NCI-H69 (cell line): ENCODE results near the gene OLFML2A.

Experiments
- DNase-seq: peaks from one replicate; lab custom pipeline; 2025; lab: John Stamatoyannopoulos, UW

The OLFML2A gene

GRCh38 chr9:124778575-124779367, 1.8 kb downstream of the OLFML2A start:
- DNase-seq: no peak

DNA sequence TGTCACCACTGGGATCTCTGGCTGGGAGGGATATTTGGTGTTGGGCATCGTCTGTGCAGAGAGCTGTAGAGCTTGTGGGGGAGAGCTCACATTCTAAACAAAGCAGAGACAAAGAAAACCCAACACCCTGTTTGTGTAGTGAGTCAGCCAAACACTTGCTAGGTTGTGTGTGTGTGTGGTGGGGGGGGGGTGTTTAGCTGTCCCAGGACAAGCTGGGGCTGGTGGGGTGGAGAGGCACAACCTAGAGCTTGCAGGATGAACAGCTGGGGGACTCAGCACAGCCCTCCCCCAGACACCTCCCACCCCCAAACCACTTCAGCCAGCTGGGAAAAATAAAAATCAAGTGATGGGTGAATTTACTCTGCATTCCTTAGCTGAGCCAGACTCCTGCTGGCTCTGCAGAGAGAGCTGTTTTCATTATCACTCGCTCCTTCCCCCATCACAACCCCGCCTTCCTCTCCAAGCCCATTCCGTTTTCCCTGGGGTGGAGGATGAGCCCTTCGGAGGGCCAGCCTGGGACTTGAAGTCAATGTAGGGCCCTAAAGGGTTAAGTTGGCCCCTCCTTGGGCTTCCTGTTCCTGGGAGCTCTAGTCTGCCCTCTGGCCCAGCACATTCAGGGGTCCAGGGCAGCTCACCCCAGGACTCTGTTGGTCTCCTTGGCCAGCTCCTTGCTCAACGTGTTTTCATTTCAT, 2.6 kb downstream of the OLFML2A start:
- DNase-seq: peak; percentile 38

DNA sequence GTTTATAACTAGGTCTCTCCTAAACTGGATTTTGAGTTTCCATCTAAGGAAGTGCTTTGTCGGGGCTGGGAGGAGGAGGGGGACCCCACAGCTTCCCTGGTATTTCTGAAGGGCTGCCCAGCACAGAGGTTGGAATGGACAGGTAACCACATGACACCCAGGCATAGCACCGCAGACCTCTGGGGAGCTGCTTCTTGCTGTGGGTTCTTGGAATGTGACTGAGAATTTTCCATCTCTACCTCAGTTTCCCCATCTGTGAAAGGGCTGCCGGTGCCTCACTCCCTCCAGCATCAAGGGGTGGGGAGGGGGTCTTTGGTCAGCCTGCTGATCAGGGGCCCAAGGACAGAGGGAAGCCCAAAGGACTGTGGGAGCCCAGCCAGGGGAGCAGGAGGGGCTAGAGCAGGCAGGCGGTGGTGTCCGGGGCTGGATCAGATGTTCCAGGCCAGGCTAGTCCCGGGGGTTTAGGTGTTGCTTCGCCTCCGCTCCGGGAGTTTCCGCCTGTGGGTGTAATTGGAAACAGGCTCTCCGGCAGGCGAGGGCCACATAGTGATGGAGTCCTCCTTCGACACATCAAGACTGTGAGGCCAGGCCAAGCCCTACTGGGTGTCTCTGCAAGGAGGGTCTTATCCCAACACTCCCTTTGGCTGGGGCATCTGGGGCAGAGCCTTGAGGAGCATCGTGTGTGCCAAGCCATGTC, 3.3 kb downstream of the OLFML2A start:
- DNase-seq: no peak

DNA sequence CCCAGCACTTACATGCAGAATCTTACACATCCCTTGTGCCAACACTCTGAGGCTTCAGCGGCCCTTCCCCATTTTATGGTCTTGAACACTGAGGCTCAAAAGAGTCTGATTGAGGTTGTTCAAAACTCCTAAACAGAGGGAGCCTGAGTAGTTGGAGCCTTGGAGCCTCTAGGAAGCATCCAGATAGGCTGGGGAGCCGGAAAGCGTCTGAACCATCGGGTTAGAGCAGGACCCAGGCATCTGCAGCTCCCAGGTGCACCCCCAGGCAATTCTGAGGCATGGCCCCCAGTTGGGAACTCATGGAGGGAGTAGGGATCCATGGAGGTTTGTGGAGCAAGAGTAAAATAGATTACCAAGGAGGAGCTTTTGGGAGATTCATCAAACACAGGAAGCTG, 3.8 kb downstream of the OLFML2A start:
- no peak for DNase-seq

GRCh38 chr9:124781967-124782660, 5.2 kb downstream of the OLFML2A start:
- DNase-seq: no peak

DNA sequence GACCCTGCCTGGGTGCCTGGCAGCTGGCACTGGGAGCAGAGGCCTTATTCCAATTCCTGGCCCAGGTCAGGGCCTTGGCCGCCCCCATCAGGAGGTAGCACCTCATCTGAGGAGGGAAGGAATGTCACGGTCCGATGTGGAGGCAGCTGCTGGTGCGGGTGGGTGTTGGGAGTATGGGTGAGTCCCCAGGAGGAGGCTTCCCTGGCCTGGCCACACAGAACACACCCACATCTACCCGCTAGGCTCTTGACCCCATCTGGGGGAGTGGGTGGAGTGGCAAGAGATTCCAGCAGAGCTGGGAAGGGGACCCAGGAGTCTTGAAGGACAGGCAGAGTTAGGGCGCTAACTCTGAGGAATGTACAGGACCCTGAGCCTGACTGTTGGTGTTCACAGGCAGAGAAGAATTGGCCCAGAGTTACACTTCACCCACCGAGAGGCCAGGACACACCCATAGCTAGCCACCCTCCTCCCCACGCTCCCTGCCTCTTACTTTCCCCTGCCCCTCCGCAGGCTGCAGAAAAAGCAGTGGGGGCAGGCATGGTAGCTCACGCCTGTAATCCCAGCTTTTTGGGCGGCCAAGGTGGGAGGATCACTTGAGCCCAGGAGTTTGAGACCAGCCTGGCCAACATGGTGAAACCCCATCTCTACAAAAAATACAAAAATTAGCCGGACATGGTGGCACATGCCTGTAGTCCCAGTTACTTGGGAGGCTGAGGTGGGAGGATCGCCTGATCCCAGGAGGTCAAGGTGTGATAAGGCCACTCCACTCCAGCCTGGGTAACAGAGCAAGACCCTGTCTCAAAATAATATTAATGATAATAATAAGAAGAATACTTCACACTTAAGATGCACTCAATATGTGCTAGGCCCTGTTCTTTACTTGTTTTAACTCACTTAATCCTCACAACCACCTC, 6.0 kb downstream of the OLFML2A start:
- no peak for DNase-seq

DNA sequence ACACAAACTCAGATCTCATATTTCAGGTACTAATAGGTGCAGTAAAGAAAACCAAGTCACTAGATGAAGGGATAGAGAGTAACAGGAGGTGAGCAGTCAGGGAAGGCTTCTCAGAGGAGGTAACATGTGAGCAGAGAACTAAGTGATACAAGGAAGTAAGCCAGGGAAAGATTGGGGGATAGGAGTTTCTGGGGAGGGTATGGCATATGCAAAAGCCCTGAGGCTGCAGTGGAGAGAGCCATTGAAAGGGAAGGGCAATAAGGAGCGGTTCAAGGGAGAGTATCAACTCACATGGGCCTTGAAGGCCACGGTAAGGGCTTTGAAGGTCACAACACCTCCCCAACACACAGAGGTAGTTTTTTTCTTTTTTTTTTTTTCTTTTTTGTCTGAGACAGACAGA, 6.9 kb downstream of the OLFML2A start:
- DNase-seq: peak; percentile 65

GRCh38 chr9:124784509-124784908, 7.6 kb downstream of the OLFML2A start:
- peak; percentile 58 for DNase-seq

DNA sequence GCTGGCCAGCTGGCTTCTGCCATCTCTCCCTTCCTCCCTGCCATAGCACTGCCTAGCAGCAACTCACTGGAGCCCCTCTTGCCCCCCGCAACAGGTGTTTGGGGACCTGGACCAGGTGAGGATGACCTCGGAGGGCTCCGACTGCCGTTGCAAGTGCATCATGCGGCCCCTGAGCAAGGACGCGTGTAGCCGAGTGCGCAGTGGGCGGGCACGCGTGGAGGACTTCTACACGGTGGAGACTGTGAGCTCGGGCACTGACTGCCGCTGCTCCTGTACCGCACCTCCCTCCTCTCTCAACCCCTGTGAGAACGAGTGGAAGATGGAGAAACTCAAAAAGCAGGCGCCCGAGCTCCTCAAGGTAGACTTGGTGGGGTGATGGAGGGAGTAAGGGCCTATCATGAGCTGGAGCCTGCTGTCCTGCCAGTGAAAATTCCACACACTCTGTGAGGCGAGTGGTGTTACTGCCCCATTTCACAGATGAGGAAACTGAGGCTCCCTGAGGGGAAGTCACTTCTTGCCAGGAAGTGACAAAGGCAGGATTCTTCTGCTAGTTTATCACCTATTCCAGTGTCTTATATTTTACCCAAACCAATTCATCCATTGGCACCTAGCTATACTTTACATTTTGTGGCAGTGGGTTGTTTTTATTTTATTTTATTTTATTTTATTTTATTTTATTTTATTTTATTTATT, 10.1 kb downstream of the OLFML2A start:
- no peak for DNase-seq

DNA sequence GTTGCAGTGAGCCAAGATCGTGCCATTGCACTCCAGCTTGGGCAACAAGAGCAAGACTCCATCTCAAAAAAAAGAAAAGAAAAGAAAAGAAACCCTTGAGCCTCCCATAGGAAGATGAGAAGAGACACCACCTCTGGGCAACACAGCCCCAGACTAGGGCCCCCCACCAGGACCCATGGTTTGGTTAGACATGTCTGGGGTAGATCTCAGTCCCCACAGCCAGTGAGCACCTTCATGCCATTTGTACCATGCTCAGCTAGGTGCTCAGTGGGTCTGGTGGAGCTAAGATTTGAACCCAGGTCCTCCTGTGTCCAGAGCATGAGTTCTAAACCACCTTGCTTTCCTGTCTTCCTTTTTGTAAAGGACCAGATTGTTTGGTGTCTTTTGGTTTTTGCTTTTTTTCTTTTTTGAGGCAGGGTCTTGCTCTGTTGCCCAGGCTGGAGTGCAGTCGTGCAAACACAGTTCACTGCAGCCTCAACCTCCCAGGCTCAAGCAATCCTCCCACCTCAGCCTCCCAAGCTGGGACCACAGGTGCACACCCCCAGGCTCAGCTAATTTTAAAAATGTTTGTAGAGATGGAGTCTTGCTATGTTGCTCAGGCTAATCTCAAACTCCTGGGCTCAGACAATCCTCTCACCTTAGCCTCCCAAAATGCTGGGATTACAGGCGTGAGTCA, 11.7 kb downstream of the OLFML2A start:
- no peak for DNase-seq

GRCh38 chr9:124789531-124789930, 12.6 kb downstream of the OLFML2A start:
- DNase-seq: no peak

GRCh38 chr9:124790301-124790700, 13.4 kb downstream of the OLFML2A start:
- no peak for DNase-seq

DNA sequence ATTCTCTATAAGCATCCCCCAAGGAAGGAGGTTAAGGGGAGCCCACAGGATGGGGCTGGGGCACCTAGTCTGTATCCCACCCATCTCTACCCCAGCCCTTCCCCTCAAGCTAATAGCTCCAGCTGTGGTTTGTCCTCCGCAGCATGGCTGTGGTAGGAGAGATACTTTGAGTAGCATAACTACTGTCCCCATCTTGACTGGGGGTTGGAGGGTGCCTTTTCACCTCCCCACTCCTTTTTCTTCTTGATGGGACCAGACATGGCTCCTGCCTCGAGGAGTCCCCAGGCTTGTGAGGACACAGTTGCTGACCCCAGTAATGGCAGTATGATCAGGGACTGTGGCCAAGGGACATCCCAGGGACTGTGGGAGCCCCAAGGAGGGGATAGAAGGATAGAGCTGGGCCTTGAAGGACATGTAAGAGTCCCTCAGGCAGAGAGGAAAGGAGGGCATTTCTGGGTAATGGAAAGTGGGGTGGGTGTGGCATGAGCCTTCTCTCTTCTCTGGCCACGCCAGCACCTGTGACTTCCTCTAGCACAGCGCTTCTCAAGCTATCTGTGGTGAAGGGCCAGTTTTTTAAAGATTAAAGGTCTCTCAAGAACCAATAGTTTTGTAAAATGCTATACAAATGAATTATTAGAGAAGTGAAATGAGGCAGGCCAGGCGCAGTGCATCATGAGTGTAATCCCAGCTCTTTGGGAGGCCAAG, 14.0 kb downstream of the OLFML2A start:
- no peak for DNase-seq

DNA sequence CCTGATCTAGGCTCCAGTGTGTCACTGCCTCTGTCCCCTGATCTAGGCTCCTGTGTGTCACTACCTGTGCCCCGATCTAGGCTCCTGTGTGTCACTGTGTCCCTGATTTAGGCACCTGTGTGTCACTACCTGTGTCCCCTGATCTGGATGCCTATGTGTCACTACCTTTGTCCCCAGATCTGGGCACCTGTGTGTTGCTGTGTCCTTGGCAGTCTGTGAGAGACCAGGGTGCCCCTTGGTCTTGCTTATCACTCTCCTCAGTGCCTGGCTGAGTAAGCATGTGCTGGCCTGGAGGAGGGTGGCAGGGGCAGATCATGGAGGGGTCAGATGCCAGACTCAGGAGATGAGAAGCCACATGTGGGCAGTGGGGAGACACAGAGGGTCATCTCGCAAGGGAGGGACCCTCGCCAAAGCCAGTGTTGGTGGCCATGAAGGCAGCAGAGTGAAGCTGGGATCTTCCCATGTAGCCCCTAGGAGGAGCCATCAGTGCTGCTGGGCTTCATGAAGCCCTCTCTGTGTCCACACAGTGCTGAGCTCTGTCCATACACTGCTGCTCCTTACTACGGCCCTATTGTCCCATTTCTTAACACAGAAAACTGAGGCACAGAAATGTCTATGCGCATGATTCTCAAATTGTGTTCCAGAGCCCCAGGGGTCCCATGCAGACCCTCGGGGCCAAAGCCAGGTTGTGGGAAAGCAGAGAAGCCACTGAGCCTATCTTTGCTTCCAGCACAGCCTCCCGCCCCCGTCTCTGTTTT, 15.5 kb downstream of the OLFML2A start:
- no peak for DNase-seq

DNA sequence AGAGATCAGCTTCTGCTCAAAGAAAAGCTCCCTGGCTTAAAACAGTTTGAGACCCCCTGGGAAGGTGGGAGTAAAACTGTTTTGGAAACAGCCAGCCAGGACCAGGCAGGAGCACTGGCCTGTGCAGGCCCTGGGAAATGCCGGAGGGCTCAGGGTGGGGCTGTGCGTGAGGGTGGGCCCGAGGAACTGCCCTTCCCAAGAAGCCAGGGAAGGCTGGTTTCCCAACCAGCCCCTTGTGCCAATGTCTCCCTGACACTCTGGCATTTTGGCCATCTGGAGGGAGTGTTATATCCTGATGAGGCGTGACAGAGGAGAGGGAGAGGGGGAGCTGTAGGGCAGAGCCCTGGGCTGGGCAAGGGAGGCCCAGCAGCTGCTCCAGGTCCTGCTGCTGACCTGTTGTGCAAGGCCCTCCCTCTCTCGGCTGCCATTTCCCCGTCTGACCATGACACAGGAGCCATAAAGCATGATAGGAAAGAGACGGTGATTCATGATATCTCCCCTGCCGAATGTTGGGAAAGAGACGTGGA, 16.1 kb downstream of the OLFML2A start:
- DNase-seq: peak; percentile 80

DNA sequence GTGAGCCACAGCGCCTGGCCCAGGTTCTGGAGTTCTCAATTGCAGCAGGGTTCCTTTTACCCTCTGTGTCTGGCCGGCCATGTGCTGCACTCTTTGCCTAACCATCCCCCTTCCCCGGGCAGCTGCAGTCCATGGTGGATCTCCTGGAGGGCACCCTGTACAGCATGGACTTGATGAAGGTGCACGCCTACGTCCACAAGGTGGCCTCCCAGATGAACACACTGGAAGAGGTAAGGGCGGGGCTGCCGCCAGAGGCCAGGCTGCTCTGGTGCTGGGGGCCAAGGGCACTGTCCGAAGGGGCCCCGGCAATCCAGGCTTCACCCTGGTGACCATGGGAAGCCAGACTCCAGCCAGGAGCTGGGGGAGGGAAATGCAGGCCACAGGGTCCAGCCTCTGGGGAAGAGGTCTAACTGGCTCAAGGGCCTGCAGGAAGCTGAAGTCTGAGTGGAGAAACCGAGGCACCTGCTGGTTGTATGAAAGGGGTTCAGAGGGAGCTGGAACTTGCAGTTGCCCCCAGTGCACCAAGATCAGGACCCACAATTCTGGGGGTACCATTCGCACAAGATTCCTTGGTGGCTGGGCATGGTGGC, 18.1 kb downstream of the OLFML2A start:
- peak; percentile 55 for DNase-seq

DNA sequence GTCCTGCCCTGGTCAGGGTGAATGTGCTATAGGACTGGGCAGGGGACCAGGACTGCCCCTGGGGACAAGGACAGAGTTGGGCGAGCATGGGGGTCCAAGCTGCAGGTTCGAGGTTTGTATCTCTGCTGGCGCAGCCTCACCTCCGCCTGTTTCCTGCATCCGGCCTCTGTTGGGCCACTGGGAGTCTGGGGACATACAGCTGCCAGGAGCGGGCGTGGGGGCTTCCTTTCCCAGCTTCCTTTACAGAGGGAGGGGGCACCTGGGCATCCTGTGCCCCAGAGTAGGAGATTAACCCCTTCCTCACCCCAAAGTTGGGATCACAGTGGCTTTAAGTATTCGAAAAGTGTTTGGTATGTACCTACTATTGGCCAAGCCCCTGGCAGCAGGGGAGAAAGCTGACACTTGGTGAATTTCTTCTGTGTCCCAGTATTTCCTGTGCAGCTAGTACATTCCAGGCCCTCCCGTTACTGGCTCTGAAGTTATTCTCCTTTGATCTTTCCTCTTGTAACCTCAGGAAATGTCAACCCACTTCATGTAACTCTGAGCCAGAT, 19.0 kb downstream of the OLFML2A start:
- DNase-seq: no peak
